B cell (primary cell): Measurements from ENCODE around the gene NUP62. TPM values are rescaled to one million over a fixed set of nuclear protein-coding genes. Genes with fewer than 3 reads are reported as not detected.
A peak's percentile ranks its signal among the peaks of the same experiment; 100 is the strongest.

Experiments used
- ATAC-seq: fragments of 200-7000 bp; cut with Tn5 transposase; one replicate; pipeline ENCODE4 v1.10.0; 2021; ENCODE audit warnings: low read depth, mild to moderate bottlenecking, moderate number of reproducible peaks, moderate library complexity
- CTCF ChIA-PET: fragments of 350-600 bp; sonication (Branson Sonifier 250); formaldehyde crosslinking; loops from one replicate; lab custom pipeline; 2021; ENCODE audit warnings: antibody characterized with exemption, inconsistent platforms; lab: Charles Lee
- POLR2A ChIA-PET: fragments of 350-600 bp; sonication (Branson Sonifier 250); formaldehyde crosslinking; loops from one replicate; lab custom pipeline; 2021; ENCODE audit warnings: antibody characterized with exemption; lab: Charles Lee
- DNase-seq: peaks from one replicate; pipeline ENCODE4 v3.0.0; 2013
- H2AFZ ChIP-seq: 2 replicates; pipeline ENCODE4 v1.6.1; 2012; ENCODE audit warnings: mild to moderate bottlenecking, low read depth, low read length; ENCODE audit not compliant: insufficient read depth, poor library complexity, severe bottlenecking
- H3K27ac ChIP-seq, 2 donors: 1 replicate in 1 of 2; 2 replicates in 1 of 2; pipeline ENCODE4 v1.5.1; 2012 to 2013; ENCODE audit warnings: low read length in 2 of 2, mild to moderate bottlenecking in 2 of 2, moderate library complexity in 1 of 2
- H3K27me3 ChIP-seq, 4 experiments: fragments of 200-600 bp in 1 of 4; sonication (generic) in 1 of 4; replicated peaks in 1 of 4; 1 replicate in 2 of 4; 2 replicates in 2 of 4; pipeline versions ENCODE4 v1.6.1 to v1.7.0; 2013 to 2016; ENCODE audit warnings: low read length in 3 of 4, mild to moderate bottlenecking in 2 of 4, mixed read lengths in 1 of 4, moderate library complexity in 1 of 4; ENCODE audit not compliant: insufficient read depth in 4 of 4, control insufficient read depth in 3 of 4; ENCODE audit errors: control extremely low read depth in 1 of 4
- H3K36me3 ChIP-seq, 2 experiments: replicated peaks in 1 of 2; 1 replicate in 1 of 2; 2 replicates in 1 of 2; pipeline versions ENCODE4 v1.6.1 to v1.7.1; 2013; ENCODE audit warnings: low read length in 1 of 2; ENCODE audit not compliant: insufficient read depth in 2 of 2, control insufficient read depth in 1 of 2; ENCODE audit errors: control extremely low read depth in 1 of 2, extremely low read depth in 1 of 2
- H3K4me1 ChIP-seq, 2 donors: fragments of 200-600 bp in 1 of 2; sonication (generic) in 1 of 2; 1 replicate in 1 of 2; 2 replicates in 1 of 2; pipeline versions ENCODE4 v1.5.1 to v1.6.1; 2013 to 2017; ENCODE audit warnings: low read length in 2 of 2; ENCODE audit not compliant: control insufficient read depth in 2 of 2, insufficient read depth in 2 of 2
- H3K4me2 ChIP-seq: replicated peaks from 2 replicates; pipeline ENCODE3; 2012; ENCODE audit warnings: mild to moderate bottlenecking, low read depth, low read length; ENCODE audit not compliant: poor library complexity, severe bottlenecking
- H3K4me3 ChIP-seq, 5 experiments: fragments of 200-600 bp in 1 of 5; sonication (generic) in 1 of 5; 1 replicate in 3 of 5; 2 replicates in 2 of 5; pipeline versions ENCODE4 v1.5.1 to v1.7.0; 2011 to 2016; ENCODE audit warnings: low read length in 4 of 5, mild to moderate bottlenecking in 4 of 5, low read depth in 2 of 5, control low read depth in 1 of 5, moderate library complexity in 1 of 5; ENCODE audit not compliant: insufficient read depth in 1 of 5; ENCODE audit errors: control extremely low read depth in 1 of 5, extremely low read depth in 1 of 5
- H3K79me2 ChIP-seq: fragments of 200-600 bp; sonication (generic); one replicate; pipeline ENCODE4 v1.6.0; 2016; ENCODE audit warnings: low read length; ENCODE audit not compliant: control insufficient read depth, insufficient read depth
- H3K9ac ChIP-seq: fragments of 200-600 bp; sonication (generic); 2 replicates; pipeline ENCODE4 v1.6.1; 2017; ENCODE audit warnings: mild to moderate bottlenecking, low read length, moderate library complexity
- H3K9me3 ChIP-seq, 3 donors: one replicate each; pipeline versions ENCODE4 v1.6.1 to v1.7.1; 2013; ENCODE audit warnings: low read length in 2 of 3; ENCODE audit not compliant: control insufficient read depth in 2 of 3, insufficient read depth in 1 of 3; ENCODE audit errors: control extremely low read depth in 1 of 3
- H4K20me1 ChIP-seq: 2 replicates; pipeline ENCODE4 v1.6.0; 2012; ENCODE audit warnings: mild to moderate bottlenecking, low read length; ENCODE audit not compliant: insufficient read depth, control insufficient read depth, poor library complexity, severe bottlenecking
- H3K27ac Mint-ChIP-seq: one replicate; pipeline ENCODE4 v1.8.0; 2021; ENCODE audit warnings: mixed read lengths
- H3K27me3 Mint-ChIP-seq: one replicate; pipeline ENCODE4 v1.8.0; 2021; ENCODE audit warnings: mixed read lengths
- H3K4me1 Mint-ChIP-seq: one replicate; pipeline ENCODE4 v1.8.0; 2021; ENCODE audit warnings: mixed read lengths
- H3K4me3 Mint-ChIP-seq: one replicate; pipeline ENCODE4 v1.8.0; 2021; ENCODE audit warnings: mixed read lengths
- H3K9me3 Mint-ChIP-seq: one replicate; pipeline ENCODE4 v1.8.0; 2022; ENCODE audit warnings: mixed read lengths; ENCODE audit not compliant: insufficient read depth
- CTCF ChIP-seq: fragments of 200-600 bp; IDR thresholded peaks from one replicate; pipeline ENCODE4 v1.8.0; 2022; ENCODE audit warnings: antibody characterized with exemption, mild to moderate bottlenecking
- EZH2 ChIP-seq: IDR thresholded peaks from 2 replicates; pipeline ENCODE4 v1.6.1; 2012; ENCODE audit warnings: borderline replicate concordance, low read depth, mild to moderate bottlenecking, moderate library complexity, low read length; ENCODE audit not compliant: insufficient read depth, poor library complexity, severe bottlenecking
- WGBS: methylation state at CpG from one replicate; pipeline ENCODE4 v1.1.5; 2013; ENCODE audit warnings: missing lambda C conversion rate; ENCODE audit not compliant: insufficient coverage; 5-methylcytosine and 5-hydroxymethylcytosine counted together
- intact Hi-C: fragments of 100-400 bp; cut with micrococcal nuclease; formaldehyde crosslinking; loops from one replicate; pipeline ENCODE4 v1.10.0; 2022
- polyA plus RNA-seq: library from polyadenylated mRNA; depleted of rRNA; stranded (reverse); fragments of >200 nt; gene quantifications from 2 replicates; pipeline ENCODE4 v1.2.3, GENCODE V29; 2012
- total RNA-seq, 2 donors: library from RNA; stranded (reverse); fragments of 120-200 nt in 1 of 2; gene quantifications; 1 replicate in 1 of 2; 2 replicates in 1 of 2; pipeline versions ENCODE4 v1.2.3 to v1.2.4, GENCODE V29; 2013 to 2022

Gene NUP62
- total and polyA plus RNA-seq, 2 donors (not counting 1 experiment from before 2014, with no cell fraction given) = 25.2 to 75.7 TPM

- Histone ChIP-seq H2AFZ (no peak overlapping the region), H3K4me3 (no peak overlapping the region), H3K36me3 (peaks cover 1 to 49% of the 10 kb centered on the region in 2 experiments), H3K79me2 (peaks cover 97% of the 10 kb centered on the region), H3K4me2 (no peak overlapping the region), H3K9ac (no peak overlapping the region), H3K9me3 (no peaks in the 10 kb centered on the region), H4K20me1 (peaks cover 90% of the 10 kb centered on the region), H3K27ac (no peak overlapping the region), H3K4me1 (peaks cover 12 to 28% of the 10 kb centered on the region in 2 donors), H3K27me3 (no peaks in the 10 kb centered on the region)
- no peaks in the 10 kb centered on the region for H3K27me3 Mint-ChIP-seq
- 86% methylated on average over 28 of the region's 31 CpGs for WGBS
- ATAC-seq (peak; percentile 34), DNase-seq (no peak)
- no peaks in the 10 kb centered on the region for H3K9me3 Mint-ChIP-seq
- intact Hi-C loops = loop anchor here (10.0 kb wide), 1 partner anchor 881 kb away; no protein-coding TSS in a partner anchor
- ChIA-PET POLR2A (interaction anchor here (0.6 kb wide), 1 partner anchor 438 kb away, joined by 3 read pairs; no protein-coding TSS in a partner anchor), CTCF (no interaction called here)
- H3K4me3 Mint-ChIP-seq = peak overlapping the region; percentile 13
- H3K27ac Mint-ChIP-seq = peak overlapping the region; percentile 61
- TF ChIP-seq CTCF (no peak), EZH2 (no peak)
- peaks cover 56% of the 10 kb centered on the region for H3K4me1 Mint-ChIP-seq
Observed at GRCh38 chr19:49923055-49924003, 6.0 kb downstream of the NUP62 start.
